Pulmonary artery endothelial cell (primary cell): Measurements from ENCODE around the gene SIGLEC15. TPM values are rescaled to one million over a fixed set of nuclear protein-coding genes. Genes with fewer than 3 reads are reported as not detected.
A peak's percentile ranks its signal among the peaks of the same experiment; 100 is the strongest.
"Not testable (repeated sequence)": the region's sequence is repeated elsewhere in the genome, so short reads cannot be mapped to it uniquely, and the experiment has no call there.

ENCODE experiments used
- DNase-seq: peaks from one replicate; pipeline ENCODE4 v3.0.0-alpha.2; 2011; ENCODE audit warnings: low read depth, low spot score
- total RNA-seq: library from RNA; depleted of rRNA; stranded (reverse); fragments of >200 nt; gene quantifications from 2 replicates; pipeline ENCODE4 v1.2.3, GENCODE V29; 2014

SIGLEC15 gene, protein sequence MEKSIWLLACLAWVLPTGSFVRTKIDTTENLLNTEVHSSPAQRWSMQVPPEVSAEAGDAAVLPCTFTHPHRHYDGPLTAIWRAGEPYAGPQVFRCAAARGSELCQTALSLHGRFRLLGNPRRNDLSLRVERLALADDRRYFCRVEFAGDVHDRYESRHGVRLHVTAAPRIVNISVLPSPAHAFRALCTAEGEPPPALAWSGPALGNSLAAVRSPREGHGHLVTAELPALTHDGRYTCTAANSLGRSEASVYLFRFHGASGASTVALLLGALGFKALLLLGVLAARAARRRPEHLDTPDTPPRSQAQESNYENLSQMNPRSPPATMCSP
- 0.13 TPM in 1 of 2 replicates, not detected in the other for total RNA-seq

DNA sequence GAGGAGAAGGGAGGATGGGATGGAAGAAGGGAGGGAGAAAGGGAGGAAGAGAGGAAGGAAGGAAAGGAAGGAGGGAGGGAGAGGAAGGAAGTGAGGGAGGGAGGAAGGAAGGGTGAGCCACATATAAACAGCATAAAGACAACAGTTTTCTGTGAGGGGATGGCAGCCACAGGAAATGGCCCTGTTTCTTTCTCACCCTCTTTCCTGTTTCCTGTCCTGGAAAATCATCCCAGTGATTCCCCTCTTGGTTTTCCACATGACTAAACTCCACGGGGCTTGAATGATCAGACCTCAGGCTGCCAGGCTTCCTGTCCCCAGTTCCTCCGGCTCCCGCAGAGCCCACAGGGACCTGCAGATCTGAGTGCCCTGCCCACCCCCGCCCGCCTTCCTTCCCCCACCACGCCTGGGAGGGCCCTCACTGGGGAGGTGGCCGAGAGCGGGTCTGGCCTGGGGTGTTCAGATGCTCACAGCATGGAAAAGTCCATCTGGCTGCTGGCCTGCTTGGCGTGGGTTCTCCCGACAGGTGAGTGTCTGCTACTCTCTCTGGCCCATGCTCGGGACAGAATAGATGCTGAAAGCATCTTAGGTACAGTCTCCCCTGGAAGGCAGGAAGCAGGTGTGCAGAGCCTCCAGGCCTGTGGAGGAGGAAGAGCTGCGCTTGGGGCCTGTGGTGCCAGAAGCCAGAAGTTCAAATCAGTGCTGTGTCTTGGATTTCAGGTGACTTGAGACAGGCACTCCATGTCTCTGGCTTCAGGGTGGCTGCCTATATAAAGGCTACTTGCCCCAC, at the start of gene SIGLEC15:
TSS of gene SIGLEC15 (plus strand) at position 418 of the 787 bp plus-strand sequence. CDS start at position 472, 54 bp downstream.
- DNase-seq = no peak

DNA sequence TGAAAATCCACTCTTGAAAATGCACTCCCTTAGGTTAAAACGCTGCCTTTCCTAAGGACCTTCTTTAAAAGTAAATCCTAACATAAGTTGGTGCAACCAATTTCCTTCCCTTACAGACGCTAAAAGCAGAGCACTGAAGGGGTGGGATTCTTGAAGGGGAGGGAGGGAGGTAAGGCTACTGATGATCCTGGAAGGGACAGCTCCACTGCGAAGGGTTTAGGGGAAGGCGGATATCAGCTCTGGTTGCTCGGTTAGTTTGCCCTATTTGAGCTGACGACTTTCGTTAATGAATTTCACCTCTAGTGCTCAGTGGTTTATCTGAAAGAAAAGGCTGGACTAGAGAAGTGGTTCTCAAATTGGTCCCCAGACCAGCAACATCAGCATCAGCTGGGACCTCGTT, 49.7 kb upstream of the SIGLEC15 start:
- no peak for DNase-seq

DNA sequence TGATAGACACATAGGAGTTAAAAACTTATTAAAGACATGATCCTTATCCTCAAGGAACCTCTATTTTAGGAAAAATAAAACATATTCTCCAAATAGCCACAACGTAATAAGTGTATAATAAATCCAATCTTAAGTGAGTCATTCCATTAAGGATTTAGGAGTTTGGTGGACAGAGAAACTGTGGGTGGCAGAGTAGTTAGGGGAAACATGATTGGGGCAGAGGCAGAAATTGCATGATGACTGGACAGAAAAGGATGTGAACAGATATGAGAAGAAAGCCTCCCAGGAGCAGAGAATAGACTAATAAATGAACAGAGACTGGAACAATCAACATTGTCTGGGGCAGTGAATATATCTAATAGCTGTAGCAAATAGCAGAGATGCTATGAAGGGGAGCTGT, 48.1 kb upstream of the SIGLEC15 start:
- DNase-seq = no peak

DNA sequence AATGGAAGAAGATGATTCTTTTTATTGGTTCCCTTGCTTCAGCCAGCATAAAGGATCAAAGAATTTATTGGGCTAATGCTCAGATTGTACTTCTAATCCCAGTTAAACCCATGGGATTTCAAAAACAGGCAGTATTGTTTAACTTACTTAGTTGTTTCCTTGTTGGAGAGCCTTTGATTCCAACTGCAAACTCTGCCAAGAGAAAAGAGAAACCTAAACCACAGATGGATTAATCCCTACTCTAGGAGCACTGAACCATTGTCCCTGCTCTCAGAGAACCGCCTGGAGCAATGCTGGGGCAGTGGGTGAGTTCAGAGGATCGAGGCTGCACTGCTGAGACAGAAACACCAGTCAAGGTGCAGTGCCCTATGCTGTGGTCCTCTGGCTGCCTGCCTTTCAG, 44.9 kb upstream of the SIGLEC15 start:
- no peak for DNase-seq

DNA sequence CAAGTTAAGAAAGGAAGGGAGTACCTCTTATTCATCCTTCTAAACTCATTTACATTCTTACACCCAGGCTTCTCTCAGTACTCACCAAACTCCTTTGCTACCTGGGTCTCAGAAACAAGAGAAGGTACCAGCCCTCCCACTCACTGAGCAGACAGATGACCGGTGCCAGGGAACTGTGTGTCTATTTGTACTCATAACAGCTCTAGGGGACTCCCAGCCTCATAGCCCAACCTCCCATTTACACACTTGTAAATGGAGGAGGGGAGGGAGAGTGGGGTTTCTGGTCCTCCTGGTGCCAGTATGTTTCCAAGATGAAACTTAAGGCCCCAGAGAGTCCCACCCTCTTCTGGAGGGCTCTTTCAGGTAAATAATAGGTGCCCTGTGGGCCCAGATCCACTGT, 42.8 kb upstream of the SIGLEC15 start:
- no peak for DNase-seq

DNA sequence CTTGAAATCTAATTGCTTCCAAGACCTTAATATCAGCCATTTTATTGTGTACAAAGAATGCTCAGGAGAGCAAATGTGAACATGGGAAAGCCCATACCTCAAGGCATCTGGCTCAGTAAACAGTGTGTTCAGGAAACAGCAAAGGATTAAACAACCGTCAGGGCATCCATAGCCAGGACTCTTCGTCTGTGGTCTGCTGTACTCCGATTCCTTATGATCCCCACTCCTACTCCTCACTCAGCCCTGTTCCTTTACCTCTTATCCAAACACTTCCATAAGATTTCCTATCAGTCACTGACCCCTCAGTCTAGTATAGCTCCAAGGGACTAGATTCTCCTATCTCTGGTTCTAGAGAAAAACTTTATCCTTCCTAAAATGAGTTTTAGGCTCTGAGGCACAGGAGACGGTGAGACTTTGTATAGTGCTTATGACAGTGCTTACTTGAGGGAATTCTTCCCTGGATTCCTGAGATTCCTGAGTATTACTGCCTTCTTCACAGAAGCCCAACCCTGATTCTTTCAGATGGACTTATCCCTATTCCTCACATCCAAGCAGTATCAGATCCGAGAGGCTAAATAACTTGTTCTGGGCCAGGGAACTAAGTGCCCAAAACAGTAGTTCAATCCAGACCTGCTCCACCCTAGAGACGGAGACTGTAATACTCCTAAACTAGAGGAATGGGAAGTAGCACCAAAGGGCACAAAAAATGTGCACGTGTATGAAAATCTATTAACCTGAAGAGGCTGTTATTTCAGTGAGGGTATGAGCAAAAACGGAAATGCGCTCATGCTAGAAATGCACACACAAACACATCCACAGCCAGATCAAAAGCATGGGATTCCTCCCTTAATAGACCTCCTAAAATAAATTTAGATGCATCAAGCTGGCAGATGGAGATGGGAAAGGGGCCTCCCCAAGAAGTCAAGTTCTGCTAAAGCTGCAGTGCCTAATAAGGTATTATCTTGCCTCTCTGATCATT, 42.1 kb upstream of the SIGLEC15 start:
- DNase-seq = no peak

DNA sequence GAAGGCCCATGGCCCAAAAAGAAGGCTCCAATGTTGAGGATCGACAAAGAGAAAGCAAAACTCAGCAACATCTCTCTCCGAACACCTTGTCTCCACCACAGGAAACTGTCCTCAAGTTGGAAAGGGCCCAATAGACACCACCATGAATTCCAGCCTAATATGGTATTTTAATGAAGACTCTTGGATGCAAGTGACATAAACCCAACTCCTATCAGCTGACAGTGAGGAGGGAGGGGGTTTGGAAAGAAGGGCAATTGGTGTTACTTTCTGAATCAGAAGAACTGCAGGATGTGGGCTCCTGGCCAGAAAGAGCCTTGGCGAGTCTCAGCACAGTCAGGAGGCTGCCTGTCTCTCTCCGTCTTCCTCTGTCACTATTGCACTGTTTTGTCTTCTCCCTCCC, 40.3 kb upstream of the SIGLEC15 start:
- no peak for DNase-seq

DNA sequence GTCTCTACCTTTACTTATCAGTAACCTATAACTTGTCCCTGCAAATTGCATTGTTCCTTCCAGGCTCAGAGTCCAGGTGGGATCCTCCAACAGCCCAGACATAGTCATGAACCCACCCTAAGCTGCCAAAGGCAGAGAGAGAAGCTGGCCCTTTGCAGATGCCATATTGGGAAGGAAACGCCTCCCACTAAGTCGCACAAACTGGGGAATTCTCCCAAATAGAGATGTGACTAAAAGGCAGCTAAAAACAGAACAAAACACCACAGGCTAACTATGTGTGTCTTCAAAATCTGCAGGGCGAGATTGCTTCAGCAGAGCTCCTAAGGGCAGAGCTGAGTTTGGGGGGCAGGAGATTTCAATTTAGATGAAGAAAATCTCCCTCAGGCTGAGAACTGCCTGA, 38.5 kb upstream of the SIGLEC15 start:
- DNase-seq = no peak

DNA sequence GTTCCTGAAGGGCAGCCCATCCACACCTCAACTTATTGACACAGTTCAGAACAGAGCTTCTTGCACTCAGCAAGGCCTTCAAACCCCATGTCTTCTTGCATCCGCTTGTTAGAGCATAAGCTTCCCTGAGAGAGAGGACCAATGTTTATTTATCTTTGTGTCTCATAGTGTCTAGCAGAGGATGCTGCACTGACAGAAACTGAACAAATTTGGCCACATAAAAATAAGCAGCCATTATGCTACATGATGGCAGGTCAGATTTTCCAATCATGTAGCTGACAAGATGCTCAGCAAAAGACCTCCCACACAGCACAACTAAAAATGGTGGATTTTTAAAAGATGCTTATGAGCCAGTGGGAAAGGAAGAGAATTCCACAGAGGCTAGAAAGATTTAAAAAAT, 38.1 kb upstream of the SIGLEC15 start:
- no peak for DNase-seq

DNA sequence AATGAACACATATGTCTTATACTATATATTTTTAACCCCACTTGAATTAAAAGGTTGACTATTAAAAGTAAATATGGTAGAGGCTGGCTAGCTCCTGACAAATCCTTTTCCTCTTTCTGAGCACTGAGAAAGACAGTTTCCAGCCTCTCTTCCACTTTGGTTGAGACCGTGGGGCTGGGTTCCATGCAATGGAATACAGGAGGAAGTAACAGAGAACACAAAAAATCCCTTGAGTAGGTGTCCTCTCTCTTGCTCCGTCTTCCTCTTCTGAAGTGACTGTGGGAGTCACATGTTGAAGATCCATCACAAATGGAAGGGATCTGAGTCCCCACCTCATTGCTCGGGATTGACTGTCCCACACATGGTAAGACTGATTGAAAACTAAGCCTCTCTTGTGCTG, 36.6 kb upstream of the SIGLEC15 start:
- DNase-seq = no peak

DNA sequence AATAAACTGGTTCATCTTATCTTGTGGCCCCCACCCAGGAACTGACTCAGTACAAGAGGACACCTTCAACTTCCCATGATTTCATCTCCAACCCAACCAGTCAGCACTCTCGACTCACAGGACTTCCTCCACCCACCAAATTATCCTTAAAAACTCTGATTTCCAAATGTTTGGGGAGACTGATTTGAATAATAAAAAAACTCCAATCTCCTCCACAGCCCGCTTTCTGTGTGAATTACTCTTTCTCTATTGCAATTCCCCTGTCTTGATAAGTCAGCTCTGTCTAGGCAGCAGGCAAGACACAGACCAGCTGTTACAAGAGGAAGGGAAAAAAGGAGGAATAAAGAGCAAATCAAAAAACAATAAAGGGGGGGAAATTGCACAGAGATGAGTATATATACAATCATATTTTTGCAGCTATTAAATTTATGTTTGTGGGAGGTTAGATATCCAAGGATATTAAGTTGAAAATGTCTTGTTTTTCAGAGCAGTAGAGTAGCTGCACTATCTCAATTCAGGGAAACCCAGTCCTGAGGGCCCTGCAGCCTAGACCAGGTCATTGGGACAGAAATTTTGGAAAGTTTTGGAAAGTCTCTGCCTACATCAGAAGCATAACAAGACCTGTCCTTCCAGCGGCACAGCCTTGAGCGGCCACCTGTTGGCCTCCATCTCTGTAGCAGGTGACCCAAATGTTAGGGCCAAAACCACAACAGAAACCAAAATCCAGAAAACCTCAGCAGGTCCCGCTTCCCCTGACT, 32.8 kb upstream of the SIGLEC15 start:
- no peak for DNase-seq

DNA sequence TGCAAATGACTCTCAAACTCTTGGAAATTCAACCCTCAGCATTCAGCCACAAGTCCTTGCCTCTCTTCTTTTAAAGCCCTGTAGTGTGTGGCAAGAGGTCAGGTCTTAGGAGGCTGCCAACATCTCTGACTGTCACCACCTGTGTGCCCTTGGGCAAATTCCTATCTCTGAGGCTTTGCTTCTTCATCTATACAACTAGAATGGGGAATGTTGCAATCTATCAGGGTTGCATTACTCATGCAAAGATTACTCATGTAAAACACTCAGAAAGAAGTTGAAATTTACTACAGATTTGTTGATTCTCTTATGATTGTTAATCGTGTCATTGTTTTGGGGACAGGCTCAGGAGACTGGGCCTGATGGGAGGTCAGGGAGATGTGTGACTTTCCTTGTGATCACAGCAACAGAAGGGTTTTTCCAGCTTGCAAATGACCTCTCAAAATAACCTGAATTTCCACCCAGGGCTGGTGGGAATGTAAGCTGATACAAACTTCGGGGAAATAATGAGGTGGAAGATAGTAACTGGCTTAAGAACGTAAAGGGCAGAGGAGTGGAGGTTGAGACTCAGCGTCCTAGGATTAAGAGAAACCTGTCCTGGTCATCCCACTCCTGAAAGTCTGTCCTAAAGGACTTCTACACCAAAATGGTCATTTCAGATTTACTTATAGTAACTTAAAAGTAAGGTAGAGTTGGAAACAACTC, 32.1 kb upstream of the SIGLEC15 start:
- no peak for DNase-seq

DNA sequence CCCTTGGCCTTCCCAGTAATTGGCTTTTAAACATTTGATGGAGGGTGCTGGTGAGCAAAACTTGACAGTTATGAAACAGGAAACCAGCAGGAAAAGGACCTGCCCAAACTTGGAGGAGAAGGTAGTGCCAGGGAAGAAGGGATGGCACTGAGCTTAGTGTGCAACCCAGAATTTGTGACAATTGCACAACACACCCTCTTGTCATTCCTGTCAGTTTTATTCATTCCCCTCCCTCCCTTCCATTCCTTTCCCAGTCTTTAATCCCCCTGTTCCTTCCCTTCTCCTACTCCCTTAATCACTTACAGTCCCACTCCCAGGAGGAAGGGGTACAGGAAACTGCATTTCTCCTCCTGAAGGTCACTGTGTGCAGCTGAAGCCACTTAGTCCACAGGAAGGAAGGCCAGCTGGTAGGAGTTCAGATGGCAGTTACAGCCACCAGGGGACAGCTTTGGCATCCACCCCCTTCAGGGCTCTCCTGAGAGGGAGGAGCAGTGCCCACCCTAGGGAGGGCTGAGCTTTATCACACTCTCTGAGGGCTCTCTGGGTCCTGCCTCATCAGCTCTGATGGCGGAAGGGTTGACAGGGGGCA, 24.0 kb upstream of the SIGLEC15 start:
- DNase-seq = no peak

DNA sequence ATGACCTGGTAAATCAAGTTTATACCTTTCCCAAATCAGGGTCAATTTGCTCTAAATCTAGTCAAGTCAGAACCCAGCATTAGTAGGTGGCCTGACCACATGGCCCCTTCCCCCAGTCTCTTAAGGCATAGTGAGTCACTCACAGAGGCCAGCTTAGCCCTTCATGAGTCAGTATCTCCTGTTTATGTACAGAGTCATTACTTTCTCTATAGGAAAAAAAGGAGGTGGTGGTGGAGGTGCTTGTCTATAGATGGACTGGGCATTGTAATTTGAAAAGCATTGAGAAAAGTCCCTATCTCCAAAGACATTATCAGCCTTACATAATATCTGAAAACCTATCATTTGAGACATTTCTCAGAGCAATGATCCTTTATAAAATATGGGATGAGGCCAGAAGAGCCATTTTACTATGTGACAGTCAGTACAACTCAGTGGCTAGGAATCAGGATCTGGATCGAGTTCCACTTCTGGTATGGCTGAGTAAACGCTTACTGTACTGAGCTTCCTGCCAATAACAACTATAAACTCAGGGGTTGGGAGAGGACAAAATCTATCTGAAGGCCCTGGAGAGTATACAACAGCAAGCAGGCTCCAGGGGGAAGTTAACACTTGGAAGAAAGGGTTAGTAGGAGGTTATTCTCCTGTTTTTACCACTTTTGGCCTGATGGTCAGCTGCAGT, 22.5 kb upstream of the SIGLEC15 start:
- peak; percentile 88 for DNase-seq

DNA sequence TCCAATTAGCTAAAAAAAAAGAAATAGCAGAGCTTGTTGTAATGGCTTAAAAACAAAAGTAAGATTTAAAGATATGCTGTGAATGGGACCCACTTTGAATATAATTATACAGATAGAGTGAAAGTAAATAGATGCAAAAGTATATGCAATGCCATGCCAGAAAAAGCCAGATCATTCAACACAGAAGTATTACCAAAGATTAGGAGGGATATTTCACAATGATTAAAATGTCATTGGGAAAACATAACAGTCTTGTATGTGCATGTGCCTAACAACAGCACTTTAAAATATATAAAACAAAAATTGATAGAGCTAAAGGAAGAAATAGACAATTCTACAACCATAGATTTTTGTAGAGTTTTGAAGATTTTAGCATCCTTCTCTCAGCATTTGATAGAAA, 19.9 kb upstream of the SIGLEC15 start:
- DNase-seq = no peak

DNA sequence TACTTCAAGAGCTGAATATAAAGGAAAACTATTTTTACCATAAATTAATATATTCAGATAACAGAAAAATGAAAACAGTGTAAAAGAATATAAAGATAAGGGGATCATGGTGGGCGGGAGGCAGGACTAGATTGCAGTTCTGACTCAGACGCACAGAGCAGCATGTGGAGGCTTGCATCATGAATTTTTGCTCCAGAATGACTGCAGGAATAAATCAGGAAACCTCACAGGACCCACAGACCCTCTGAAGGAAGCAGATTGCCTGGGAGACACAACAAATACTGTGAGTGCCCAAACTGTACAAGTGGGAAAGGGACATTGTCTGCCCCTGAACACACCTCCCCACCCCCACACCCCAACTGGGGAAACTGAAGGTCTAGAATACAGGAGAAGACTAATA, 19.2 kb upstream of the SIGLEC15 start:
- DNase-seq = no peak

DNA sequence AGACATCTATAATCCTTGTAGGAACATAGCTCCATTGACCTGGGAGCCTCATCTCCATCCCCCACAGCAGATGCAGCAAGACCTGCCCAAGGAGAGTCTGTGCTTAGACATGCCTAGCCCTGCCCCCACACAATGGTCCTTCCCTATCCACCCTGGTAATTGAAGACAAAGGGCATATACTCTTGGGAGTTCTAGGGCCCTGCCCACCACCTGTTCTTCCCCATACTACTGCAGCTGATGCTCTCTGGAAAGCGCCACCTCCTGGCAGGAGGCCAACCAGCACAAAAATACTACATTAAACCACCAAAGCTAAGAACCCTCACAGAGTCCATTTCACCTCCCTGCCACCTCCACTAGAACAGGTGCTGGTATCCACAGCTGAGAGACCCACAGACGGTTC, 18.3 kb upstream of the SIGLEC15 start:
- DNase-seq = not testable (repeated sequence)

DNA sequence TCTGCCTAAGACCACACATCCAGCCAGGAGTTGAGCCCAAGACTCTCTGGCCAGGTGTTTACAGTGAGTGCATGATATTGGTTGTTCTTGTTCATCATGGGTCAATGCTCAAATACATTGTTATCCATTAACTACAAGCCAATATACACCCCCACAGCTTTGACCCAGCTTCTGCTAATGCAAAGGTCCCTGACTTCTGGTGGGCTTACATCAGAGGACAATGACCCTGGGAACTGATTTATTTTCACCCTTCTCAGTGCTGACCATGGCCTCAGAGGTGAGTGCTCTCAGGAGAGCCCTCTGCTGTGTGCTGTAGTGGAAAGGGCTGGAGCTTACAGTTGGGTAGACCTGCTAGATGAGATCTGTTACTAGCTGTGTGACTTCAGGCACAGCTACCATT, 10.7 kb upstream of the SIGLEC15 start:
- DNase-seq = not testable (repeated sequence)

DNA sequence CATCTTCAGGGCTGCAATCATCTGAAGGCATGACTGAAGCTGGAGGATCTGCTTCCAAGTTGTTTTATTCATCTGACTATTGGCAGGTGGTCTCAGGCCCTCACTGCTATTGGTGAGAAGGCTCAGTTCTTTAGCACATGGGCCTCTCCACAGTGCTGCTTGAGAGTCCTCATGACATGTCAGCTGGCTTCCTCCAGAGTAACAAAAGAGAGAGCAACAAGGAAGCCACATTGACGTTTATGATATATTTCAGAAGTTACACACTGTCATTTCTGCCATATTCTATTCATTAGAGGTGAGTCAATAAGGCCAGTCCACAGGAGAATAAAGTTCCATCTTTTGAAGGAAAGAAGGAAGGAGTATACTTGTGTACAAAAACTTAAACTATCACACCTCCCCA, 7.9 kb upstream of the SIGLEC15 start:
- DNase-seq = no peak
